DMS53 treated with DMSO at 0.1 percent for 48 hours (cell line): Measurements from ENCODE around the gene MST1.
A peak's percentile ranks its signal among the peaks of the same experiment; 100 is the strongest.

Experiments
- DNase-seq: peaks from one replicate; lab custom pipeline; 2025; ENCODE audit not compliant: unreplicated experiment; lab: John Stamatoyannopoulos, UW

Gene MST1

DNA sequence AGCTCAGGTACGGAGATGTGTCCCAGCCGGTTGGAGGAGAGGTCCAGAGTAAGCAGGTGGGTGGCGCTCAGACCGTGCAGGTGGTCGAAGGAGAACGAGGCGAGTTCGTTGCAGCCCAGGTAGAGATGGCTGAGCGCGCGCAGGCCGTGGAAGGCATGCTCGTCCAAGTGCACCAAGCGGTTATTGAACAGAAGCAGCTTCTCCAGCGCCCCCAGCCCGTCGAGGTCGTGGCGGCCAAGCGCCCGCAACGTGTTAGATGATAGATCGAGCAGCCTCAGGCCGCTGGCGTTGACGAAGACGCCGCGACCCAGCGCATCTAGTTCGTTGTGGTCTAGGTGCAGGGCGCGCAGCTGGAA lies 29.6 kb upstream of the MST1 start:
- DNase-seq: no peak

DNA sequence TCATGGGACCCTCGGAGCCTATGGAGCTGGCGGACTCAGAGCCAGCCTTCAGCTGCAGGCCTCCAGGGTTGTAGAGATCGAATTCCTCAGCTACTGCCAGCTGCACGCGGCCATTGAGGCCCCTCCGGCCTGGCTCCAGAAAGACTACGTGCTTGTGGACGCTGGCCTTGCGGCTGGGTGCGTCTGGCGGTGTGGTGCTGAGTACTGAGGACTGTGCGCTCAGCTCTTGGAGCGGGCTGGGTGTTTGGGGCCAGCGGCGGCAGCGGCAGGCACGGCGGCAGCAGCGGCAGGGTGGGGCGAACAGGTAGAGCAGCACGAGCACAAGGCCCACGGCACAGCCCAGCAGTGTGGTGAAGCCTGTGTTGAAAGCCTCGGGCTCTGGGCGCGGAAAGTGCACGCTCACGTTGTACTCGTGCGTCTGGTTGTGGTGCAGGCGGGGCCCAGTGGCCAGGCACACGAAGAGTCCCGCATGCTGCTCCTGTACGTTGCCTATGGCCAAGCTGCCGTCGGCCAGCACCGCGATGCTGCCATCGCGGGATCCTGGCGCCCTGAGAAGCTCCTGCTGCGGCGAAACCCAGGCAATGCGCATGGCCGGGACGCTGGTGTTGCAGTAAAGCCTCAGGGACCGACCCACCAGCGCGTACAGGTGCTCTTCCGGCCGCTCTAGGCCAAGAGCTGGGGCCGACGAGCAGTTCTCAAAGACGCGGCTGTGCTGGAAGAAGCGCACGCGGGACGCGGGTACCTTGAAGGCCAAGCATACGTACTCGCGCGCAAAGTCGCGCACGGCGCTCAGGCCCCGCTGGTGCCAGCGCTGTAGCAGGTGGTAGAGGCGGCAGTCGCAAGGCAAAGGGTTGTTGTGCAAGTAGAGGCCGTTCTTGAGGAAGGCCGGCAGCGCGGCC lies 28.9 kb upstream of the MST1 start:
- peak; percentile 38 for DNase-seq

DNA sequence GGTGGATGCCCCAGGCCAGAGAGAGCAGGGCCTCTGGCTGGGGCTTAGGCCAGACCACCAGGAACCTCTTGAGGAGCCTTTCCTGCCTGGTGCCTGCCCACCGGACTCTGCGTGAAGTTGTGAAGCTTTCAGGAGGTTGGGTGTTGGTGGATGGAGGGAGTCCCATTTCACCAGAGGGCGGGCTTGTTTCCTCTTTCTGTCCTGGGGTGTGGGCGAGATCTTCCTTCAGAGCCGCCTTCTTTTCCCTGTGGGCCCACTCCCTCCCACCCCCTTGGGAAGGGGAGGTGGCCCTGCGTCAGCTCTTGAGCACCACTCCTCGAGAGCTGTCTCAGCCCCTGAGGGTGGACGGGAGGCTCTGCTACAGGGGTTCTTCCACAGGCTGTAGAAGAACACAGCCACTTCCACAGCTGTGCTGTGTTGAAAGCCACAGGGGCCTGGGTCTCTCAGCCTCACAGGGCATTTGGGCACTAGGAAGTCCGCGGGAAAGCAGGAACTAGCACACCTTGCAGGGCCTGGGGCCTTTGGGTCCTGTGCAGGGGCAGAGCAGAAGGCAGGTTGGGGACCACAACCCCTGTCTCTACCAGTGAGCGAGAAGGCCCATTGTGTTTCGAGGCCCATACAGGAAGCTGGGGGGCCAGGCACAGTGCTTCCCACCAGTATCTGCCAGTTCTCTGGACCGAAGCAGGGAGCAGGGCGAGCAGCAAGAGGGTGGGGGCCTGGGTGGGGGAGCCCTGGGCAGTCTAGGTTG lies 28.1 kb upstream of the MST1 start:
- DNase-seq: no peak

DNA sequence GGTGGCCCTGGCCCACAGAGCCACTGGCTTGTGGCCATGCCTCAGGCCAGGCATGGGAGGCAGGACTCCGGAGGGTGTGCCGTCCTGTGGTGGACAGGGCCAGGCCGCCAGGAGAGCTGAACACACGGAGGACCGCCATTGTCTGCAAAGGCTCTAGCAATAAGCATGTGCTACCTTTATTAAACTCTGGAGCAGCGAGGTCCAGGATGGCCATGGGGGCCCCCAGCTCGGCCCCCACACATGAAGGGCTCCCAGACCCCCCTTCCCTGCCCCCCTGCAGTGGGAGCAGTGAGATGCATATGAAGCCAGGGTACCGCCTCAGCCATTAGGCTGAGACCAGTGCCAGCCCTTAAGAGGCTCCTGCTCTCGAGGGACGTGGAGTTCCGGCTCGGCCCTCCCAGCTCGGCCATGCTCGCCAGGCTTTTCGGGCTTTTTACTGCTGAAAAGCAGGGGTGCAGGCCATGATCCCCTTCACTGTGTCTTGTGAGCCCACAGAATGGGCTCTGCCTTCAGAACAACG lies 27.5 kb upstream of the MST1 start:
- DNase-seq: no peak

DNA sequence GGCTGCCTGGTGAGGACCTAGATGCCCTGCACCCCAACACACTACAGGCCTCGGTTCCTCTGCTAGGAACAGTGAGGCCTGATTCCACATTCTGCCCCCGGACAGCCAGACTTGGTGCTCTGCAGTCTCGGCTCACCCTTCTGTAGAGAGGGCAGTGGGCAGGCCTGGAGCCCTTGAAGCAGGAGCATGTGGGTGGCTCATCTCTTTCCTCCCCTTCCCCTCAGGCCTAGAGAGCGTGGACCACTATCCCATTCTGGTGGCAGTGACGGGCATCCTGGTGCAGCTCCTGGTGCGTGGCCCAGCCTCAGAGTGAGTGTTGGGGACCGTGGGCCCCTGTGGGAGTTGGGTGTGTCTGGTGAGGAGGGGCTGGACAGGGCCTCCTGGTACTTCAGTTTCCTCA lies 26.9 kb upstream of the MST1 start:
- no peak for DNase-seq

DNA sequence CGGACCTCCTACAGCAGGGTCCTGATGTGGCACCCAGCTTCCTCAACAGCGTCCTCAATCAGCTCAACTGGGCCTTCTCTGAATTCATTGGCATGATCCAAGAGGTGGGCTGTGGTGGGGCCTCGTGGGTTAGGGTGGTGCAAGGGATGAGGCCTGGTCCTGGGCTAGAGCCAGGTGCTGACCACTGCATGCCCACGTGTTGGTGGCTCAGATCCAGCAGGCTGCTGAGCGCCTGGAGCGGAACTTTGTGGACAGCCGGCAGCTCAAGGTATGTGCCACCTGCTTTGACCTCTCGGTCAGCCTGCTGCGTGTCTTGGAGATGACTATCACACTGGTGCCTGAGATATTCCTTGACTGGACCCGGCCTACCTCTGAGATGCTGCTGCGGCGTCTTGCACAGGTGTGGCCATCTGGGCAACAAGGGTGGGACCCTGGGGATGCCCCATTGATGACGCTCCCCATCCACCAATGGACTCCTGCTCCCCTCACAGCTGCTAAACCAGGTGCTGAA lies 26.4 kb upstream of the MST1 start:
- no peak for DNase-seq

DNA sequence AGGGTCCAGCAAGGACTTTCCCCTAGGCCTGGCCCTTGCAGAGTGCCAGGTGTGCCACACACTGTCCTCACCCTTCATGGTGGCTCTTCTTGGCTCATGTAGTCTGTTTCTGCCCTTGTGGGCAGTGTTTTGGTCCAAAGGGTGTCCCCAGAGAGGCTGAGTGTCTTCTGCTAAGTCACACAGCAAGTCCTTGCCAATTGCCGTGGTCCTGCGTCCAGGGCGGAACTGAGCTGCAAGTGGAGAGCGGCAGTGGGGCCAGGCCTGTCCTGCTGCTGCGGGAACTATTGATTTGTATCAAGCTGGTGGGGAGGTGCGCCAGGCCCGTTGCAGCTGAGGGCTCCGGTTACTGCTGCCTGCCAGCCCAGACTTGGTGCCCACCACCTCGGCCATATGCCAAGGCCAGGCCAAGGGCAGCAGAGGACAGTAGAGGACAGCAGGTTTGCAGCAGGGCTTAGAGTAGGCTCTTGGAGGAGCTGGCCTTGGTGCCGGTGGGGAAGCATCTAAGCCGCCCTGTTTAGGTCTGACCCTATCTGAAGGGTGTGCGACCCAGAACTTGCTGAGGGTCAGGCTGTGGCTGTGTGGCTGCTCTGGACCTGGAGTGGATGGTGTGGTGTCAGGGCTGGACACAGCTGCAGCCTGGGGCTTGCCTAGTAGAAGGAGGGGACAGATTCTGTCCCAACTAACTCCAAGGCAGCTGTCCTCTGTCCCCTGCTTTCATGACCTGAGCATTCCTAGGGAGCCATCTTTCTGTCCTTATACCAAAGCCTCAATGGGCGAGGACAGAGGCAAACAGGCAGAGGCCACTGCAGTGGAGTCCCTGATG lies 25.7 kb upstream of the MST1 start:
- DNase-seq: no peak

DNA sequence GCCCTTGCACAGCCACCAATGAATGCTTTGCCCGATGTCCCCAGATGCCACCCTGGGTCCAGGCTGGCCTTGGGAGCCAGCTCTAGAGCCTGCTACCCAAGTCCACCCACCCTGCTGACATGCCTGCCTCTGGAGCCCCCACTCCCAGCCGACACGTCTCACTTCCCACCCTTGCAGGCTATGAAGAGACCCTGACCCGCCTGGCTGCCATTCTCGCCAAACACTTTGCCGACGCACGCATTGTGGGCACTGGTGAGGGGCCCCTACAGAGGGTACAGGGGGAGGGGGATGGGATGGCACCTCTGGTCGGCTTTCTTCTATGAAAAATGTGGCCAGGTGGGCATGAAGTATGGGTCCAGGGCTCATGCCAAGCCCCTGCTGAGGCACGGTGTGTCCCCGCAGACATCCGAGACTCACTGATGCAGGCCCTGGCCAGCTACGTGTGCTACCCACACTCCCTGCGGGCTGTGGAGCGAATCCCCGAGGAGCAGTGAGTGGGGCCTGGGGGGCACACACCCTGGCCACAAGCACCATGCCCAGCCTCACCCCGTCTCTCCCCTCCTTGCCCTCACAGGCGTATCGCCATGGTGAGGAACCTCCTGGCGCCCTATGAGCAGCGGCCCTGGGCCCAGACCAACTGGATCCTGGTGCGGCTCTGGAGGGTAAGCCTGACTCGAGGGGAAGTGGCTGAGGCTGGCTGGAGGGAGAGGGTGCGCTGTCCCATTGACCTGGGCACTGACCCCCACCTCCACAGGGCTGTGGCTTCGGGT lies 24.2 kb upstream of the MST1 start:
- DNase-seq: no peak

DNA sequence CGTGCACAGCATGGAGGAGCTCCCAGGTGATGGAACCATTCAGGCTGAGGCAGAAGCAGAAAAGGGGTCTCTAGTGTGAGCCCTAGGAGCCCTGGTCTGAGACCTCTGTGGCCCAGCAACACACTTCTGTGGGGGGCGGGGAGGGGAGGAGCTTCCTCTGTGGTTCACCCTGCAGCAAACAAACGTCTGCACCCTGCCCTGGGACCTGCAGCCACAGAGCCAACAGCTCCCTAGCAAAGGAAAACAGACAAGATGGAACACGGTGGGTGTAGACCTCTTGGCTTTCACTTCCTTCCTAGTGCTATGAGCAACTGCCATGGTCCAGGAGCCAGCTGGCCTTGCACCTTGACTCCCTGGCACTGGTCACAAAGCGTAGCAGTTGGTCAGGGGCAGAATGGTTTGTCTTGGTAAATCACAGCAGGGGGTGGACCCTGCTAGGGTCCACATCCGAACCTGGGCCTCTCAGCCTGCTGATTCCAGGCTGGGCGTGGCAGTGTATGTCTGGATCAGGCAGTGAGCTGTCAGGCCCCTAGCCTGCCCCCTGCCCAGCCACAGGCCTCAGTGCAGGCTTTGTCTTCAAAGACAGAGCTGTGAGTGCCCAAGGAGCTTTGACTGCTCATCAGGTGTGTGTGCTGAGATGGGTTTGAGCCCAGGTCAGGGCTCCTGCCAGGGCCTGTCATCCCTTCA lies 23.5 kb upstream of the MST1 start:
- no peak for DNase-seq

DNA sequence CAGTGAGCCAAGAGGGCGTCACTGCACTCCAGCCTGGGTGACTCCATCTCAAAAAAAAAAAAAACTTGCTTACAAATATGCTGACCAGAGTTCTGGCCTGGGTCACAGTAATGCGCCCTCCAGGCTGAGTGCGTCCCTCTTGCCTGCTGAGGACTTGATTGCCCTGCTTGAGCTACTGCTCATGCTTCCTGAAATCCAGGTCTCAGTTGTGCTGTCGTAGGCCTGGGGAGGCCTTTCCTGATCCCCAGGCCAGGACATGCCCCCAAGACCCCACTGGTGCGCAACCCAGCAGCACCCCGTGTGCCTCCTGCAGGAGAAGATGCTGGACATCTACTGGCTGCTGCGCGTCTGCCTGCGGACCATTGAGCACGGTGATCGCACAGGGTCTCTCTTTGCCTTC lies 22.9 kb upstream of the MST1 start:
- no peak for DNase-seq

DNA sequence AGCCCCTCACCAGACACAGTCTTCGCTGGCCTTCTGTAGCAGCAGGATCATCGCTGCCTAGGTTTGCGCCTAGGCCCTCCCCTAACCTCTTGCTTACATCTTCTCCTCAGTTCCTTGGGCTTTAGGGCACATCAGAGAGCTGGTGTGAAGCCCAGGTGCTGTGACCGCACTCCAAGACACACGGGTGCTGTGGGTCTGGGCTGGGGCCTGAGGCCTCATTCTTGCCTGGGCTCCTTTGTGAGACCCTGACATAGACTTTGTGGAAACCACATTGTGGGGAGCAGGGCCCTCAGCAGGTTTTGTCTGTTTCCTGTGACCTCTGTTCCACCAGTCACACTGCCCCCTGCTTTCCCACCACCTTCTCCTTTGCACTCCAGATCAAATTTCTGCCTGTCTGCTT lies 22.2 kb upstream of the MST1 start:
- DNase-seq: no peak

DNA sequence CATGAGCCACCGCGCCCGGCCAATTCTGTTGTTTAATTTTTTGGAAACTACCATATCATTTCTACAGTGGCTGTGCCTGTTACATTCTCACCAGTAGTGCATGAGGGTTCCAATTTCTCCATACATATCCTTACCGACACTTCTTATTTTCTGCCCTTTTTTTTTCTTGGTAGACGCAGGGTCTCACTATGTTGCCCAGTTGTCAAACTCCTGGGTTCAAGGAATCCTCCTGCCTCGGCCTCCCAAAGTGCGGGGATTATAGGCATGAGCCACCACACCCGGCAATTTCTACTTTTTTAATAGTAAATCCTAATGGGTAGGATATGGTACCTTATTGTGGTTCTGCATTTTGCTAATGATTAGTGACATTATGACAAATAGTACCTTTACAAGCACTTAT lies 20.6 kb upstream of the MST1 start:
- no peak for DNase-seq

DNA sequence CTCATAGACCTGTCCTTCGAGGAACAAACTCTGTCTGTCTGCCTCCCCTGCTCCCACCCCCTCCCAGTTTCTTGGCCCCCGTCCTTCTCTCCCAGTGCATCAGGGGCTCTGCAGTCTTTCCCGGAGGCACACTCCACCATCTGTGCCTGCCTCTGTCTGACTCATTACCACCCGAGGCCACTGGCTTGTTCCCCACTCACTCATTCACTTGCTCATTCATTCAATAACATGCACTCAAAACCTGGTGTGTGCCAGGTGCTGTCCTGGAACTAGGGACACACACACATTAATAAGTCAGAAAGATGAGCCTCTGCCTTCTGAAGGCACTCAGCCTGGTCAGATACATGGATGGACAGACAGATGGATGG lies 17.8 kb upstream of the MST1 start:
- no peak for DNase-seq

DNA sequence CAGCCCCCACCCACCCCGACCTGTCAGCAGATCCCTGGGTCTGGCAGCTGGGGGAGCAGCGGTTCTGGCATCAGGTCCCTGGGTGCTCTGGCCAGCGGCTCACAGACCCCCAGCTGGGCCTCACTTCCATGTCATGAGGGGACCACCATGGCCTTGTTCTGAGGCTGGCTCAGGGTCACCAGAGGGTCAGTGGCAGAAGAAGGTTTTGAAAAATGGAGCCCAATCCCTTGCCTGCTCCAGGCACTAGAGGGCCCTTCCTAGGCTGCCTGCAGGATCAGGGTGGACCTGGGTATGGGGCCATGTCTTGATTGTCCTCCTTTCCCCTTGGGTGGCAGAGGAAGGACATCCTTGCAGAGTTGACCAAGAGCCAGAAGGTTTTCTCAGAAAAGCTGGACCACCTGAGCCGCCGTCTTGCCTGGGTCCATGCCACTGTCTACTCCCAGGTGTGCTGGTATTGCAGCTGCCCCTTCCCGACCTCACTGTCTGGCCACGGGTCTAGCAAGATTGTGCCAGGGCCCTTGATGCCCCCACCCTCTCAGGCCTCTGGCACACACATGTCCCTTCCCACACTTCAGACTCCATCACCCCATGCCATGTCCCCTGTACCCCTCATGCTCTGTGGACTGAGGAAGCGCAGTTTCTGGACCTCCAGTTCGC lies 17.3 kb upstream of the MST1 start:
- no peak for DNase-seq

DNA sequence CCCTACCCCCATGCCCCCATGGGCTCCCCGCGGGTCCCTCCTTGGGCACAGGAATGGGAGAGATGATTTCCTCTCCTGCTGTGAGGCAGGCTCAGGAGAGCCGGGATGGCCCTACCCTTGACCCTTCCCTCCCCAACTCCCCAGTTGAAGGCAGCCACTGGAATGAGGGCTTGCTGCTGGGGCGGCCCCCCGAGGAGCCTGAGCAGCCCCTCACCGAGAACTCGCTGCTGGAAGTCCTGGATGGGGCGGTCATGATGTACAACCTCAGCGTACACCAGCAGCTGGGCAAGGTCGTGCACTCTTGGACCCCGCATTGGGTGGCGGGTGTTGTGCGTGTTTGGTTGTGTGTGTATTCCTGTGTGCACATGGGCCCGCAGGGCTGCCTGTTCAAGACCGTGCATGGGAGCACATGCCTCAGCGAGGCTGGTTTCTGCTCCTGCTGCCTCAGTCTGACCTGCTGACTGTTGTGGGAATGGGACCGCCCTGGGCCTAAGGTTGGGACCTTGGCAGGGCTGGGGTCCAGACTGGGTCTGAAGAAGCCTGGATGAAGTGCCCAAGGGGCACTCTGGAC lies 16.2 kb upstream of the MST1 start:
- no peak for DNase-seq

DNA sequence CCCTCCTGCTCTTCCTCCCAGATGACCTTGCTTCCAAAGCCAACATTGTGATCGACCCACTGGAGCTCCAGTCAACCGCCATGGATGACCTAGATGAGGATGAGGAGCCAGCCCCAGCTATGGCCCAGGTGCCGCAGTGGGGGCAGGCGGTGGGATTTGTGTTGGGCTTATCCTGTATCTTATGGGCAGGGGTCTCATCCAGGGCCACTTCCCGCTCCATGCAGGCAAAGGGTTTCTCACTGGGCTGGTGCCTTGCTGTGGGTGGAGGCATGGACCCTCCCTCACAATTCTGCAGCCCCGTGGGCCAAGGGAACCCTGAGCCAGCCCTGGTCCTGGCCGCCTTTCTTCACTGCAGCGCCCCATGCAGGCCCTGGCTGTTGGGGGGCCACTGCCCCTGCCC lies 15.4 kb upstream of the MST1 start:
- no peak for DNase-seq

DNA sequence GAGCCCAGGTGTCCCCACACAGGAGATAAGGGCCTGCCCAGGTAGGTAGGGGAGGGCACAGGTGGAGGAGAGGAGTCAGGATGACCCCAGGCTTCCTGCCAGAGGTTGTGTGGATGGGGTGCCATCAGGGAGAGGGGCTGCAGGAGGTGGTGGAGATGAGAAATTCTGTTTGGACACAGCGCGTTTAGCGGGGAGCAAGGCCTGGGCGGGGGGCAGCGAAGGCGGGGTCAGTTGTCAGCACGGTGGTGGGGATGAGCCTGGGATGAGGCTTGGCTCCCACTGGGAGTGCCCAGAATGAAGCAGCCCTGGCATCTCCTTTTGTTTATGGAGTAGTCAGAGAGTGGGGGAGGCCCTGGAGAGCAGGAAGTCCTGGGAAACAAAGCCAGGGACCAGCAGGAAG lies 14.7 kb upstream of the MST1 start:
- DNase-seq: no peak

DNA sequence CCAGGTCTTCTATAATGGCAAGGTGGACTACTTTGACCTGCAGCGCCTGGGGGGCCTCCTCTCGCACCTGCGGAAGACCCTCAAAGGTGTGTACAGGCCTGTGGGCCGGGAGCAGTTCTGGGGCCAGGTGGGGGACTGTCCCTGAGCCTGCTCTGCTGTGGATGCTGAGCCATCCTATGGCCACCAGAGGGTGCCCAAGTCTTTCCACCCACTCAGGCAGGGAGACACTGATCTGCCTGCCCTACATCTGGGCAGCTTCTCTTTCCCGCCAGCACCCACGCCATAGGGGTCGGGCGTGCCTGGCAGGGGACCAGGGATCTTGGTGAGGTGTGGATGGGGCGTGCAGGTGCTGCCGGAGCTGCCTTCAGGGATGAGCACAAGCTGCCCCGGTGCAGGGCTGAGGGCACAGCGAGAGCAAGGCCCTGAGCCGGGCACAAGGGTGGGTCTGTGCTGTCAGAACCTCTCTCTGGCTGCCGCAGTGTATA lies 14.2 kb upstream of the MST1 start:
- peak; percentile 1 for DNase-seq

DNA sequence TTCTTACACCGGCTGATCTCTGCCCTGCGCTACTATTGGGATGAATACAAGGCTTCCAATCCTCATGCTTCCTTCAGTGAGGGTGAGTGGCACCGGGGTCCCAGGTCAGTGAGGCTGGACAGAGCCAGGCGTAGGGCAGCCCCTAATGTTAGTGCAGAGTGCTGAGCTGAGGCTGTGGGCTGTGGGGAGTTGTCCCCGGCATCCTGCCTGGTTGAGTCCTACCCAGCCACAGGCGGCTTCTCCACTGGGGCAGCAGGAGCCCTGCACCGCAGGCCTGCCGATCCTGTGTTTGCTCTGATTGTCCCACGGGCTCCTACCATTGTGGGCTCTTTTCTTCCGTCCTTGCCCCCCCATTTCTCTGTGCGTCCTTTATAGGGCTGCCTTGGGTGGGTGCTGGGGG lies 13.4 kb upstream of the MST1 start:
- no peak for DNase-seq
